GM19467 (cell line): ENCODE results near the gene EFHD1.
"Not testable (repeated sequence)": the region's sequence is repeated elsewhere in the genome, so short reads cannot be mapped to it uniquely, and the experiment has no call there.

ENCODE experiments used
- ATAC-seq: cut with Tn5 transposase; IDR thresholded peaks from one replicate; pipeline ENCODE4 v1.9.1; 2021; ENCODE audit warnings: mild to moderate bottlenecking, moderate library complexity; ENCODE audit not compliant: unreplicated experiment

EFHD1 gene

DNA sequence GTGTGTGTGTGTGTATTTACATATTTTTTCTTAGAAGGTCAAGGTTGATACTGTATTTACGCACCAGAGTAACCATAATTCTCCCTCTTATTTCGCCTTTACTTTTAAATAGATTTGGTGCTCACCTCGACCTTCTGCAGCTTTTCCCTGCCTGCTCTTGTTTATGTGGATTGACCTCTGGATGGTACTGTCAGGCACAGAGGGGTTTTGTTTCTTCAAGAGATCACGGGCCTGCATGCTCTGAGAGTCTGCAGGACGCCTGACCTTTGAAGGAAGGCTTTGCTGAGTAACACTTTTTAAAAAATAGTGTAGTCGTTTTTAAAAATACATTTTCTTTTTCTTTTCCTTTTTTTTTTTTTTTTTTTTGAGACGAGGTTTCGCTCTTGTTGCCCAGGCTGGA is 18.1 kb upstream of the EFHD1 start:
- no peak for ATAC-seq

DNA sequence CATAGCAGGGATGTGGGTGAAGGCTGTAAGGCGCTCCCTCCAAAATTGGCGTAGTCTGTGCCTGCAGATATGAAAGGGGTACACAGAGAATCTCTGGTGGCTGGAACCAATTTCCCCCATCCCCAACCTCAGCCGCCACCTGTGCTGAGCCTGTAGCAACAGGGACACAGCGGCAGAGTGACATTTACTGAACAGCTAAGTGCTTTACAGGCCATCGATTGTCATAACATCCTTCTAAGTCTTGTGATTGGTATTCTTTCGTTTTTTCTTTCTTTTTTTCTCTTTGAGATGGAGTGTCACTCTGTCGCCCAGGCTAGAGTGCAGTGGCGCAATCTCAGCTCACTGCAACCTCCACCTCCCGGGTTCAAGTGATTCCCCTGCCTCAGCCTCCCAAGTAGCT is 12.2 kb upstream of the EFHD1 start:
- ATAC-seq, result no peak

DNA sequence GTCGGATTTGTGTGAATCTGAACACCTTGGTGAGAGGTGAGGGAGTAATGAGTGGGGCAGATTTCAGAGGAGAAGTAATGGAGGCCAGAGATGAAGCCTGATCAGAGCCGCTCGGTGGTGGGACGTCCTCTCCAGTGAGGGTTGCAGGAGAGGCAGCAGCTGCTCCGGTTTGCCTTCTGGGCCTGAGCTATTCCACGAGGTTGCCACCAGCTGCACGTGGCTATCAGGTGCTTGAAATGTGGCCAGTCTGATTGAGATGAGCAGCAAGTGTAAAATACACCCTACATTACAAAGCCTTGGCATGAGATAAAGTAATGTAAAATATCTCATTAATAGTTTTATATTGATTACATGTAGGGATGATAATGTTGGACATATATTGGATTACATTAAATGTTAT is 10.8 kb upstream of the EFHD1 start:
- no peak for ATAC-seq

DNA sequence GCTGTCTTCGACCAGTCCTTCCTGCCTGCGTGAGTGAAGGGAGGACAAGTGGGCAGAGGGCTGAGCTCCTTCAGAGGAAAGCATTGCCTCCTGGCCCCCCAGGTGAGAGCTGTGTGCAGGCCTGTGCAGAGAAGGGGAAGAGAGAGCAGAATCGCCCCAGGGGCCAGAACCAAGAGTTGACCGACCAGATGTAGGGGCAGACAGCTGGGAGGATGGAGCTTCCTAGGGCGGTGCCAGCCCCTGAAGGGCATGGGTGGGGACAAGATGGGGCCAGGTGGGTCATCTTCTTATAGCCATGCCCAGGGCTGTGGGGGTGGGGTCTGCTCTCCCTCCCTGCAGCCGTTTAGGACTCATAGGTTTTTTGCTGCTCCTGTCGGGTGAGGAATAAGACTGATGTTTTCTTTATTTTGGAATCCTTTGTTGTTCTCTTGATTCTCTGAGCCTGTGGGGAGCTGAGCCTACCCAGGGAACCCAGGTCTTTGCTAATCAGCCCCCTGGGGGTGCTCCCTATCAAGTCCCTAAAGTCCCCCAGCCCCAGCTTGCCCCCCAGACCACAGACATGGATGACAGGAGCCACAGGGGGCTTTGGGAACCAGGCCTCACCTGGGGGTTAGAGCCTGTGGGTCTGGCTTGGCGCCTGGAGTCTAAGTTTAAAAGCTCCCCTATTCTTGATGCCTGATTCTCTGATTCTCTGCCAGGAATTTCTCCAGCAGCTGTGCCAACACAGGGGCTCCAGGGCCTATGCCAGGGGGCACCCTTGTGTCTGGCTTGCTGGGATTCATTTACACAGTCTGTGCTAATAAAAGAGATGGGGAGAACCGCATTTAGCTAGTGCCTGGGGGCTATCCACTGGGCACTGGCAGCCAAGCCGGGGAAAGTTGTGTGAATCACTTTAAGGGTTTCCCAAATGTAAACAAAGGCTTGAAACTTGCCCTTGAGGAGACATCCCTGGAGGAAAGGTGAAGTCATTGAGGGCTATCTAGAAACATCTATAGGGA is 9.3 kb upstream of the EFHD1 start:
- ATAC-seq, result no peak

DNA sequence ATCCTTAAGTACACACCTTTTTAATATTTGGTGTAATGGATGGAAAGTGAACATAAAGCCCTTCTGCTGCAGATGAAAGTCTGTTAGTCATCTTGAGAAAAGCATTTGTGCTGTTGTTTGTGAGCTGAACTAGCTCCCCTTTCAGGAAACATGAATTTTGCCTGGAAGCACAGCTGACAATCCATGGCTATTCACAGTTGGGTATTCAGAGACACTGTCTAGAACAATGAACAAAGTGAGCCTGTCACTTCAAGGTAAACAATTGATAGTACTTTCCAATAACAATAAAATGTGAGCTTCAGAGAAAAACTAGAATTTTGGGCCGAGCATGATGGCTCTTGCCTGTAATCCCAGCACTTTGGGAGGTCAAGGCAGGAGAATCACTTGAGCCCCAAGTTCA is 6.8 kb upstream of the EFHD1 start:
- ATAC-seq, result no peak

DNA sequence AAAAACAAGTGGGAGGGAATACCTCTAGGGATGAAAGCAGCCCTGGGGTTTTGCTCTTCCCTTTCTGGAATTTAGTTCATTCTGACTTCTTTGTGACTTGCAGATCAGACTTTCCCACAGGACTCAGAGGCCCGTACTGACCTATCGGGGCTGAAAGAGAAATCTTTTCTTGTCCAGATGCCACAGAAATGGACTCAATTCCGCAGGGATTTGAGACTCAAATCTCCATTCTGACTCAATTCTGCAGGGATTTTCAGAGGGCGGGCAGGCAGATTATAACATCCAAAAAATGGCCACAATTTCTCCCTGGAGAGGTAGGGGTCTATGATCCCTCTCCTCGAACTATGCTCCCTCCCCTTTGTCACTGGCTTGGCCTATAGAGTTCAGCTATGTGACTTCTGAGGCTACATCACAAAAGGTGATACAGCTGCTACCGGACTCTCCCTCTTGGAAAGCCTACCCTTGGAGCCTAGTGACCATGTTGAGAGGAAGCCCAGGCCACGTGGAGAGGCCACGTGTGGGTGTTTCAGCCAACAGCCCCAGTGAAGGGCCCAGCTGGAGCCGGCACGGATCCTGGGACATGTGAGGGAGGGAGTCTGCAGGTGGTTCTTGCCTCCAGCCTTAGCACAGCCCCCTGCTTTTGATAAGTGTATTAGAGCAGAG is 4.8 kb upstream of the EFHD1 start:
- ATAC-seq, result no peak

DNA sequence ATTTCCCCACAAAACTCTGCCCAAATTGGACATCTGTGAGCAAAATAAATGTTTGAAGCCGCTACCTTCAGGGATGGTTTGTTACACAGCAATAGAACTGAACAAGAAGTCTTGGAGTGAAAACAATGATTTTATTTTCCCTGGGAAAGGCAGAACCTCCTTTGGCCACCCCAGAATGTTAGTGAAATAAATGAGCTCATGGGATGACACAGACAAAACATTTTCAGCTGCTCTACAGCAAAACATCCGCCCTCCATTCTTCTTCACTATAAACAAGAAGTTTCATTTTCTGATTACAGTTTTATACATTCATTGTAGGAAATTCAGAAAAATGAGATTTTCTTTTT is 4.3 kb upstream of the EFHD1 start:
- no peak for ATAC-seq

DNA sequence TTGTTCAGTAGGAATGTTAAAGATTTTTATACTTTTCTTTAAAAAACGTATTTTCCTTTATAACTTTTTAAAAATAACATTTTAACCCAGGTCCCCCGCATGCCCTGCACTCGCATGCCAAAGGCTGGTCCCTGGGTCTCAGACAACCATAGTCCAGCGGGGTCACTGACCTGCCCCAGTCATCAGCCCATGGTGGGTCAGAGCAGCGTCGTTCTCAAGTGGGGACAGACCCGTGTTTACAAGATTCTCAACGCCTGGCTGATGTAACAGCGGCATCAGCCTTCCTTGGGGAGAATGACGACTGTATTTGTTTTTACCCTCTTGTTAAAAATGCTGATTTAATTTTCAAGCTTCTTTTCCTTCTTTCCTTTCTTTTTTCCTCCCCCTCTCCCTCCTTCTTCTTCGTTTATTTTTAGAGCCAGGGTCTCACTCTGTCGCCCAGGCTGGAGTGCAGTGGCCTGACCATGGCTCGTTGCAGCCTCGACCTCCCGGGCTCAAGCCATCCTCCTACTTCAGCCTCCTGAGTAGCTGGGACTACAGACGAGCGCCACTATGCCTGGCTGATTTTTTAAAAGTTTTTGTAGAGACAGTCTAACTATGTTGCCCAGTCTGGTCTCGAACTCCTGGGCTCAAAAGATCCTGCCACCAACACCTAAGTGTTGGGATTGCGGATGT is 1.0 kb upstream of the EFHD1 start:
- no peak for ATAC-seq

DNA sequence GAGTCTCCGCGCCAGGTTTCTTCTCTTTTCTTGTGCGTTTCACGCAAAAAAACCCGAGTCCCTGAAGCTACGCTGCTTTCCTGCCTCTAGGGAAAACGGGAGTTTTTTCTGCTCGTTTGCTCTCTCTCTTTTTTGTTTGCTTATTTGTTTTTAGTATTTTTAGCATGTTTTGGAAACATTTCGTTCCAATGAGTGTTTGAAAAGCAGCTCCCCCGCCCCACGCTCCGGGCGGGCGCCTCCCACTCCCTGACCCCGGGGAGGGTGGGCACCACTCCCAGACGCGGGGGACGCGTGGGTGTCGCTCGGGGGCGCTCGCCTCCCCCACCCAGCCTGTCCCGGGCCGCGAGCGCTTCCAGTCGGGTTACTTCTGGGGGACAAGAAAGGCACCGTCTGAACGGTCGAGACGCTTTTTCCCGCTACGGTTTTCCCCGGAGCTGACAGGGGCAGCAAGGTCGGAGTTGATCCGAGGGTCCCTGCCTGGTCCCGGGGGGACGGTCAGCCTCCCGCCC is 446 bp upstream of the EFHD1 start:
- ATAC-seq, result no peak

DNA sequence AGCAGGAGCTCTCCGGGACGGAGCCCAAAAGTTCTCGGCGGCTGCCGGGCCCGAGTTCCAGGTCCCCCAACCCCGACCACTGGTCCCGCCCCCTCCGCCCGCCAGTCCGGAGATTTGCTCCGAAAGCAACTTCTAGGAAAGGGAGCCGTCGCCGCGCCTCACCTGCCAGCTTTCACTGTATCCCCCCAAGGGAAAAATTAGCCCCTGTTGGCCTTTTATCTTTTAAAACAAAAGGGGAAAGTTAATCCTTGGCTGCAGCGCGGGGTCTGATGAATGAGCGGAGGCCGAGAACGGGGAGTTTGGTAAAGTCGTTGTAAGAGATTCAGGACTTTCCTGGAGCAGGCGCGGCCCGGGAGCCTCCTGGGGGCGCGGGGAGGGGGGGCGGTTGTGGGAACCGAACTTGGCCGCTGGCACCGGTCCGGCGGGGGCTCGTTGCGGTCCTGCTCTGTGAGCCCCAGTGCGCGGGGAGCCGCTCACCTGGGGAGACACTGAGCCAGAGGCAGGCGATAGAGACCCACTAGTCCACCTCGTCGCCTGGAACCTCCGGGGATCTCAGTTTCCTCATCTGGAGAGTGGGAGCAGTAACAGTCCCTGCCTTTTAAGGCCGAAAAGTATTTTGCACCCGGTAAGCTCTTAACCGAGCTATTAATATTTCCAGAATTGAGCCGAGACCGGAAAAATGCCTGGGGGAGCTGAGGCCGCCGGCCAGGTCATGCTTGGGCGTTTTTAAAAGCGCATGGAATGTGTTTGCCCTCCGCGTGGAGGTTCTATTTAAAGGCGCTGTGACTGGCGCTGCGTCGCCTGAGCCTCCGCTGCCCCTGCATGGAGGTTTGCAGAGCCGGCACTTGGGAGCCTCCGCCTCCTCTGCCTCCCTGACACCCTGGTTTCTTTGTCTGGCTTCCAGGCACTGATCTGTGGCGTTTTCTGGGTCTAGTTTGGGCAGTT is 1.1 kb downstream of the EFHD1 start:
- no peak for ATAC-seq

DNA sequence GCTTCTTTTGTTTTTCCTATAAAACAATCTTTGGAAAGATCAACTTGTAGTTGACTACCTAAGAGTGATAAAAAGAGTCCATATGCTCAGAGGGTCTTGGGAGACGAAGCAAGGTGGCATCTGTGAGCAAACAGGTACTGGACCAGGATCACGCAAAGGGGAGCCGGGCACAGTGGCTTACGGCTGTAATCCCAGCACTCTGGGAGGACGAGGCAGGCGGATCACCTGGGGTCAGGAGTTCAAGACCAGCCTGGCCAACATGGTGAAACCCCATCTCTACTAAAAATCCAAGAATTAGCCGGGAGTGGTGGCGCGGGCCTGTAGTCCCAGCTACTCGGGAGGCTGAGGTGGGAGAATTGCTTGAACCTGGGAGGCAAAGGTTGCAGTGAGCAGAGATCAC is 2.0 kb downstream of the EFHD1 start:
- ATAC-seq, result not testable (repeated sequence)

DNA sequence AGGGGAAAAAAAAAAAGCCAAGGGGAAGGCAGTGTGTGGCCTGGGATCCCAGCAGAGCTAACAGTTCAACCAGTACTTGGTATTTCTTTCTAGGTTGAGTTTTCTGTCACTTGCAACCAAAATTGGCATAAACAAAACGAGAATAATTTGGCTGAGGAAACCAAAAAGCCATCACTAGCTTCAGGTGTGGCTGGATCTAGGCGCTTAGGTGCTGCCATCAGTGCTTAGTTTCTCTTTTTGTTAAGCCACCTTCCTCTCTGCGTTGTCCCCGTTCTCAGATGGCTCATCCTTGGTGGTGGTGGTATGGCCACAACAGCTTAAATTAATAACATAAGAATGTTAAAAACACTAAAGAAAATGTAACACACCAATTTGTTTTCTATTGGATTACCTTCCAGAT is 2.4 kb downstream of the EFHD1 start:
- no peak for ATAC-seq

DNA sequence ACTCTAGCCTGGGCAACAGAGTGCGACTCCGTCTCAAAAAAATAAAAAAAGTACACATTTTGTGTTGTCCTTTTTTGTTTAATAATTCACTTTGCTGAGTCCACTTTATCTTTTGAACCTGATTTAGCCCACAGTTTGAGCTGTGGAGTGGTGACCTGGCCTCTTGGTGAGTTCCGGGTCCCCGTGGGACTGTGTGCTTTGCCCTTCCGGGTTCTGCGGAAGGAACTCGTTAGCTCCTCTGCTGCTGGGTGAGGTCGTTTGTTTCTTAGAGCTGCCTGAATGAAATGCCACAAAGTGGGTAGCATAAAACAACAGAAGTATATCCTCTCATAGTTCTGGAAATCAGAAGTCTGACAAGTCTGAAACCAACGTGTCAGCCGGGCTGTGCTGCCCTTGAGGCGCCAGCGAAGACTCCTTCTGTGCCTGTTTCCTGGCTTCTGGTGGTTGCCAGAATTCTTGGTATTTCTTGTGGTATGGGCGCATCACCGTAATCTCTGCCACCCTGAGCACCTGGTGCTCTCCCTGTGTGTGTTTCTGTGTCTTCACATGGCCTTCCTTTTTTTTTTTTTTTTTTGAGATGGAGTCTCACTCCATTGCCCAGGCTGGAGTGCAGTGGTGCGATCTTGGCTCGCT is 3.5 kb downstream of the EFHD1 start:
- ATAC-seq, result no peak

DNA sequence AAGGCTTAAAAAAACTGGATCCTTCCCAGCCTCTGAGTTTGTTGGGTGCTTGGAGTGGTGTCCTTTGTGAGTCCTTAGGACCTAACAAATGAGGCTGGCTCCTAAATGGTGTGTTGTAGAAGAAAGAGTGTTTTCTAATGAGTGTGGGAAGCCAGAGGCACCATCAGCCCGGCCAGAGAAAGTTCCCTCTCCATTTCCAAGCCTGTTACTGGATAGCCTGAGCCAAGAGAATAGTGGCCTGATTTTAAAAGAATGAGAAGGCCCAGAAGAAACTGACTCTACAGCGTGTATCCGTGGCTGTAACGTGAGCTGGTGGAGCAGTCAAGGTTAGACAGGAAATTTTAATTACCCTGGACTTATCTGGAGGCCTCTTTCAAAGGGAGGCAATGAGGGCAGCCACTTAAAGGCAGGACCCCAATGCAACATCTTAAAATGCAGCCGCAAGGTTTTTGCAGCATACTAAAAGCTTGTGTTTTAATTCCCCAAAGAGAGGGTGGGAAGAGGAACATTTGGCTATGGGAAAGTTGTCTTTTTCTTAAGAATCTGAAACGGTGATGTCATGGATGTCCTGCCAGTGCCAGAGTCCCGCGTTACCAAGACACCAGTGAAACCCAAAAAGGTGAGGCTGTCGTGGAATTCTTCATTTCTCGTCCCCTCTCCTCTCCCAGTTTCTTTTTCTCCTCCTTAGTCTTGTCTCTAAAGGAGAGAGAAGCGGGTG is 4.6 kb downstream of the EFHD1 start:
- no peak for ATAC-seq

DNA sequence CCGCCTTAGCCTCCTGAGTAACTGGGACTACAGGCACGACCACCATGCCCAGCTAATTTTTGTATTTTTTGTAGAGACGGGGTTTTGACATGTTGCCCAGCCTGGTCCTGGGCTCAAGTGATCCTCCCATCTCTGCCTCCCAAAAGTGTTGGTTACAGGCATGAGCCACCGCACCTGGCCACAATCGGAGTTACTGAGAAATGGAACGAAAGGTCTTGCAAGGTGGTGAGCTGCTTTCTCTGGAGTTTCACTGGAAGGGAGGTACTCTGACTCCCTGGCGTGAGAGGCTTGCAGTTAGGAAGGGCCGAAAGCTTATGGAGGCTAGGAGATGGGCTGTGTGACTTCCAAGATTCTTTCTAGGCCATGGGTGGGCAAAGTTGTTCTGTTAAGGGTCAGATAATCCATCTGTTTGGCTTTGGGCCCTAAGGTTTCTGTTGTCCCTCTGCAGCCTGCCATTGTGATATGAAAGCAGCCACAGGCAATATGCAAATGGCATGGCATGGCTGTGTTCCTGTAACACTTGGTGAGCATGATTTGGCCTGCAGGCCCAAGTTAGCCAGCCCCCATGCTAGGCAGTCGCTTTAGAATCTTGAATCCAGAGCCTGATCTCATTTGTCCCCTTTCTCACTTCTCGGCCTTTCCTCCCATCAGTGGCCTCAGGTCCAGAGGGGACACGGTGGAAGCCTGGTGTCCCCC is 7.9 kb downstream of the EFHD1 start:
- no peak for ATAC-seq

DNA sequence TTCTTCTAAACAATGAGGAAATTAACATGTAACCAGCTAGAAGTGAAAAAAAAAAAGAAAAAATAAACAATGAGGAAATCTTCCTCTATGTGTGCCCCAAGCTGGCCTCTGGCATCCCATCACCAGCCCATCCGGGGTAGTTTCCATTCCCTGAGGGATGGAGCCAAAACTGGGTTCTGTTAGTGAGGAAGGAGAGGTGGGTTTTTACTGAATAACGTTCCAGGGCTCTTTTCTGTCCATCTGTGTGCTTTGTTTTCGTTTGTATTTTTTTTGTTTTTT is 9.7 kb downstream of the EFHD1 start:
- ATAC-seq, result no peak

DNA sequence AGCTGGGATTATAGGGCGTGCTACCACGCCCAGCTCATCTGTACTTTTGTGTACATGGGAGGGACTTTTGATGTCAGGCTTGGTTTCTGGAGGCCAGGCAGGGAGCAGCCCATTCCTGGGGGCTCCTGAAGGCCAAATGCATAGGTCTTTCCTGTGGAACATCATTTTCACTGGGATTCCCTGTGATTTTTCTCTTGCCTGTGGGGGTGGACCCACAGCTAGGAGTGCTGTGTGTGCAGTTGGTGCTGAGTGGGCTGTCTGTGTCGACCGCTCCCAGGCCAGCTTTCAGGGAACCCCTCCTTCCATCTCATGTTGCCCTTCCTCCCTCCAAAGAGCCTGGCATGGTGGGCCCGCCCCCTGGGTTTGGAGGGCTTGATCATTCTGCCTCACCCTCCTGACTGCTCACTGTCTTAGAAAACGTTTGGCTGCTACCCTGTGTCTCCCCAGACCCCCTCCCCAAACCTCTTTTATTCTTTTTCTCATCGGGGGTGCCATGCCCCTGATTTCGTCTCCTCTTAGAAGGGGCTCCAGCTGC is 10.5 kb downstream of the EFHD1 start:
- no peak for ATAC-seq

DNA sequence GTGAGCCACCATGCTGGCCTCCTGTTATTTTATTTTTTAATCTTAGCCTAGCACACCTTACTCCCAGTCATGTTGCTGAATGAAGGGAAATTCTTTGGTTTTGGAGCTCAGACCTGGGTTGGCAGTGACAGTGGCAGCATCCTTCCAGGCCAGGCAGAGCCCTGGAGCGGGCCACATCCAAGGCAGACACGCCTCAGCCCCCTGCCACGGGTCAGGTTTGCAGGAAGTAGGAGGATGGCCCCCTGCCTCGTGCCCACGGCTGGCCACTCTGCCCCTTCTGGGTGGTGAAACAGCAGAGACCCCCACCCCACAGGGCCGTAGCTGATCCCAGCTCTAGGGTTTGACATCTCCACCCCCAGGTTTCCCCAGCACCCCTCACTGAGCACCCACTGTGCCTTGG is 11.7 kb downstream of the EFHD1 start:
- no peak for ATAC-seq

DNA sequence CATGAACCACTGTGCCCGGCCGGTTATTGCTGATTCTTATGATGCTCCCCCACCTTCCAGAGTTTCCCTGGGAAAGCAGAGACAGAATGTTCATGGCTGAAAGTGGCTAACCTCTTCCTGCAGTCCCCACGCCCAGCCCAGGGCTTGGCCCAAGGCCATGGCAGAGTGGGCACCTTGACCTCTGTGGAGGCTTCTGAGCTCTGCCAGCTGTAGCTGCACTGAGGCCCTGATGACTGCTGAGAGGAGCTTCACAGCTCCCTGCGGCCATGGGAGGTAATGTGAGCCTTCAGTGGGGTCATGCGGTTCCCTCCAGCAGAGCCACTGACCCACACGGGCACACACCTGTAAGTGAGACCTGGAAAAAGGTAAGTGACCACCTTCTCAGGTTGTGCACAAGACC is 13.3 kb downstream of the EFHD1 start:
- no peak for ATAC-seq
